ENCODE measurements around the gene SUGCT.

DNA sequence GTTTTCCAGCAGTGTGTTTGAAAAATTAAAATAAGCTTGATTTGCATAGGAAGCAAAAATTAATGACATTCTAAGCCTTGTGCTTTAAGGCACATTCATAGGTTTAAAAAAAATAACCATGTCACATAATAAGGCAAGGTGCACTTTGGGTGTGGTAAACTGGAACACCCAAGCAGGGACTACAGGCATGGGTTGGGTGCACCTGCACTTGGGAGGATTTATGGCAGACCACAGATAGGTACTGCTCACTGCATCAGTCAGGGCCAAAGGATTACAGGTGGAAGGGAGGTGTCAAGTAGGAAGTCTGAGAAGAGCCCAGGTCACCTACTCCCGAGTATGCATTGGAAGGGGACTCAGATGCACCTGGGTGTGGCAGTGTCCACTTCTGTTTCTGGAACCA lies 753.7 kb downstream of the SUGCT start:
- TF ChIP-seq EZH2 (IDR thresholded peaks at IDR 0.05): no peak
- no peak for TF ChIP-seq POLR2AphosphoS5 (IDR thresholded peaks at IDR 0.05; ENCODE audit: borderline replicate concordance, low read depth, low read length)

All from SK-N-MC (cell line).